H1 (cell line): Measurements from ENCODE around the gene STK32C. TPM values are rescaled to one million over a fixed set of nuclear protein-coding genes. Genes with fewer than 3 reads are reported as not detected.

Source experiments
- CTCF ChIA-PET: fragments of 300-600 bp; sonication (Branson Sonifier 250); formaldehyde crosslinking; loops from one replicate; lab custom pipeline; 2021; ENCODE audit not compliant: partially characterized antibody; lab: Charles Lee
- POLR2A ChIA-PET: fragments of 300-600 bp; sonication (Branson Sonifier 250); formaldehyde crosslinking; loops from one replicate; lab custom pipeline; 2021; ENCODE audit warnings: inconsistent platforms; ENCODE audit not compliant: partially characterized antibody; lab: Charles Lee
- DNase-seq, 2 experiments: peaks; one replicate each; pipeline versions ENCODE4 v3.0.0 to v3.0.0-alpha.2; 2010 to 2022; ENCODE audit warnings: low spot score in 2 of 2, low read depth in 1 of 2, mixed read lengths in 1 of 2
- FAIRE-seq: peaks from 2 replicates; lab custom pipeline; 2011; peaks lifted over from hg19 to GRCh38; lab: Jason Lieb, UNC
- H2AFZ ChIP-seq: 2 replicates; pipeline ENCODE4 v1.8.1; 2012; ENCODE audit warnings: low read length, inconsistent platforms
- H2AK5ac ChIP-seq: 2 replicates; pipeline ENCODE4 v1.6.1; 2013; ENCODE audit warnings: low read depth, low read length
- H2BK120ac ChIP-seq: replicated peaks from 2 replicates; pipeline ENCODE3; 2013; ENCODE audit warnings: low read depth, low read length, inconsistent platforms
- H2BK12ac ChIP-seq: 2 replicates; pipeline ENCODE4 v1.6.1; 2013; ENCODE audit warnings: low read depth, low read length
- H2BK15ac ChIP-seq: 2 replicates; pipeline ENCODE4 v1.6.1; 2013; ENCODE audit warnings: low read length
- H2BK20ac ChIP-seq: 2 replicates; pipeline ENCODE4 v1.6.1; 2013; ENCODE audit warnings: low read length
- H2BK5ac ChIP-seq: 2 replicates; pipeline ENCODE4 v1.6.1; 2013; ENCODE audit warnings: low read depth, low read length
- H3K14ac ChIP-seq: 2 replicates; pipeline ENCODE4 v1.6.1; 2013; ENCODE audit warnings: inconsistent platforms; ENCODE audit not compliant: insufficient read length
- H3K18ac ChIP-seq: 2 replicates; pipeline ENCODE4 v1.6.1; 2013; ENCODE audit warnings: low read length; ENCODE audit errors: extremely low read depth
- H3K23ac ChIP-seq: 2 replicates; pipeline ENCODE4 v1.6.1; 2013; ENCODE audit warnings: inconsistent platforms; ENCODE audit not compliant: insufficient read length
- H3K23me2 ChIP-seq: 2 replicates; pipeline ENCODE4 v1.6.1; 2013; ENCODE audit warnings: low read depth, low read length
- H3K27ac ChIP-seq: 2 replicates; pipeline ENCODE4 v1.6.1; 2011; ENCODE audit warnings: low read depth, low read length, inconsistent platforms
- H3K27me3 ChIP-seq, 4 experiments: replicated peaks in 1 of 4; 1 replicate in 1 of 4; 2 replicates in 3 of 4; pipeline versions ENCODE4 v1.6.1 to v1.8.1; 2011 to 2013; ENCODE audit warnings: low read length in 3 of 4, mild to moderate bottlenecking in 3 of 4, inconsistent platforms in 2 of 4, mixed read lengths in 2 of 4, moderate library complexity in 1 of 4; ENCODE audit not compliant: control insufficient read depth in 3 of 4, insufficient read depth in 3 of 4; ENCODE audit errors: extremely low read depth in 1 of 4
- H3K36me3 ChIP-seq, 4 experiments: 2 replicates each; pipeline versions ENCODE4 v1.6.1 to v1.8.1; 2011 to 2013; ENCODE audit warnings: mild to moderate bottlenecking in 4 of 4, low read length in 3 of 4, moderate library complexity in 2 of 4, control low read depth in 1 of 4, inconsistent platforms in 1 of 4; ENCODE audit not compliant: insufficient read depth in 4 of 4, control insufficient read depth in 2 of 4
- H3K4ac ChIP-seq: replicated peaks from 2 replicates; pipeline ENCODE3; 2013; ENCODE audit warnings: low read length, low read depth, mixed read lengths, inconsistent platforms; ENCODE audit not compliant: insufficient read length
- H3K4me1 ChIP-seq, 4 experiments: replicated peaks in 1 of 4; 1 replicate in 1 of 4; 2 replicates in 3 of 4; pipeline versions ENCODE4 v1.6.1 to v1.8.1; 2011 to 2013; ENCODE audit warnings: low read length in 3 of 4, inconsistent platforms in 2 of 4, mixed read lengths in 1 of 4; ENCODE audit not compliant: insufficient read depth in 4 of 4, control insufficient read depth in 3 of 4
- H3K4me2 ChIP-seq, 2 experiments: 2 replicates each; pipeline versions ENCODE4 v1.6.1 to v1.8.1; 2011 to 2013; ENCODE audit warnings: low read depth in 2 of 2, low read length in 2 of 2, control low read depth in 1 of 2, inconsistent platforms in 1 of 2, mild to moderate bottlenecking in 1 of 2; ENCODE audit not compliant: insufficient read depth in 1 of 2
- H3K4me3 ChIP-seq, 4 experiments: fragments of 200-600, 300-600 bp in 1 of 4; sonication (generic), shearing (Covaris generic), sonication (Bioruptor Twin) in 1 of 4; 2 replicates each; pipeline versions ENCODE4 v1.5.1 to v1.8.1; 2011 to 2016; ENCODE audit warnings: low read length in 4 of 4, low read depth in 3 of 4, control low read depth in 2 of 4, inconsistent platforms in 2 of 4, mild to moderate bottlenecking in 2 of 4, mixed read lengths in 1 of 4, moderate library complexity in 1 of 4; ENCODE audit not compliant: insufficient read depth in 2 of 4; ENCODE audit errors: extremely low read depth in 1 of 4
- H3K56ac ChIP-seq: replicated peaks from 2 replicates; pipeline ENCODE3; 2013; ENCODE audit warnings: low read depth, mild to moderate bottlenecking, mixed read lengths, low read length, inconsistent platforms; ENCODE audit not compliant: insufficient read length
- H3K79me1 ChIP-seq: 2 replicates; pipeline ENCODE4 v1.6.1; 2013; ENCODE audit warnings: low read depth, low read length, control low read depth
- H3K79me2 ChIP-seq, 2 experiments: 2 replicates each; pipeline versions ENCODE4 v1.6.1 to v1.8.1; 2012 to 2013; ENCODE audit warnings: low read length in 2 of 2, mild to moderate bottlenecking in 2 of 2, inconsistent platforms in 1 of 2; ENCODE audit not compliant: insufficient read depth in 2 of 2, control insufficient read depth in 1 of 2
- H3K9ac ChIP-seq, 4 experiments: replicated peaks in 1 of 4; 1 replicate in 1 of 4; 2 replicates in 3 of 4; pipeline versions ENCODE4 v1.6.1 to v1.8.1; 2011 to 2013; ENCODE audit warnings: low read depth in 3 of 4, low read length in 3 of 4, control low read depth in 2 of 4, mild to moderate bottlenecking in 2 of 4, moderate library complexity in 2 of 4, inconsistent platforms in 1 of 4; ENCODE audit errors: extremely low read depth in 1 of 4
- H3K9me3 ChIP-seq, 2 experiments: 2 replicates each; pipeline versions ENCODE4 v1.6.1 to v1.8.1; 2012 to 2013; ENCODE audit warnings: mild to moderate bottlenecking in 2 of 2, moderate library complexity in 2 of 2, control low read depth in 1 of 2, inconsistent platforms in 1 of 2, low read depth in 1 of 2, low read length in 1 of 2, mixed read lengths in 1 of 2; ENCODE audit not compliant: insufficient read depth in 2 of 2
- H4K20me1 ChIP-seq, 2 experiments: replicated peaks in 1 of 2; 2 replicates each; pipeline versions ENCODE3 to v1.8.1; 2011 to 2013; ENCODE audit warnings: inconsistent platforms in 2 of 2, low read length in 2 of 2, mild to moderate bottlenecking in 1 of 2; ENCODE audit not compliant: insufficient read depth in 2 of 2, control insufficient read depth in 1 of 2
- H4K5ac ChIP-seq: 2 replicates; pipeline ENCODE4 v1.6.1; 2013; ENCODE audit warnings: low read length, low read depth, mixed read lengths, inconsistent platforms; ENCODE audit not compliant: insufficient read length
- H4K8ac ChIP-seq: 2 replicates; pipeline ENCODE4 v1.8.0; 2013; ENCODE audit warnings: mild to moderate bottlenecking, moderate library complexity, low read length, inconsistent platforms; ENCODE audit not compliant: insufficient read depth; ENCODE audit errors: extremely low read depth
- H4K91ac ChIP-seq: replicated peaks from 2 replicates; pipeline ENCODE3; 2013; ENCODE audit warnings: low read length, mixed read lengths, inconsistent platforms; ENCODE audit not compliant: insufficient read length
- CBX8 ChIP-seq: fragments of 300-800, 300-1000 bp; sonication (generic); IDR thresholded peaks from 2 replicates; pipeline ENCODE4 v1.7.1; 2016; ENCODE audit warnings: low read depth, low read length, borderline replicate concordance
- CEBPB ChIP-seq: IDR thresholded peaks from 2 replicates; pipeline ENCODE4 v1.6.1; 2012; ENCODE audit warnings: low read depth, low read length
- NANOG ChIP-seq: IDR thresholded peaks from 2 replicates; pipeline ENCODE4 v1.6.1; 2011; ENCODE audit warnings: low read length, low read depth, mild to moderate bottlenecking, inconsistent platforms; ENCODE audit not compliant: insufficient read depth, poor library complexity, severe bottlenecking
- RBBP5 ChIP-seq: IDR thresholded peaks from 2 replicates; pipeline ENCODE4 v1.7.1; 2012; ENCODE audit warnings: low read depth, mild to moderate bottlenecking, inconsistent platforms, low read length, moderate library complexity, borderline replicate concordance
- RNF2 ChIP-seq: fragments of 200-900, 300-1000 bp; sonication (generic); IDR thresholded peaks from 2 replicates; pipeline ENCODE4 v1.7.1; 2016; ENCODE audit warnings: borderline replicate concordance, low read depth, mild to moderate bottlenecking, antibody characterized with exemption, low read length; ENCODE audit not compliant: poor library complexity, severe bottlenecking; ENCODE audit errors: missing control alignments
- YY1 ChIP-seq: IDR thresholded peaks from 2 replicates; pipeline ENCODE4 v1.6.1; 2011; ENCODE audit warnings: low read depth, mild to moderate bottlenecking, low read length
- WGBS, 2 experiments: shearing (Covaris generic) in 1 of 2; methylation state at CpG; one replicate each; pipeline versions ENCODE4 v1.1.6 to v1.1.7; 2013 to 2015; ENCODE audit warnings: low lambda C conversion rate in 2 of 2, mixed read lengths in 2 of 2, inconsistent platforms in 1 of 2, low coverage in 1 of 2, missing lambda C conversion rate in 1 of 2; ENCODE audit not compliant: insufficient replicate concordance in 2 of 2, insufficient coverage in 1 of 2, insufficient read length in 1 of 2; ENCODE audit errors: extremely low coverage in 1 of 2, missing lambda C conversion rate in 1 of 2; 5-methylcytosine and 5-hydroxymethylcytosine counted together
- polyA plus RNA-seq, 7 experiments: library from polyadenylated mRNA; depleted of rRNA in 3 of 7; stranded (reverse) in 5 of 7; unstranded in 2 of 7; fragments of >200 nt in 5 of 7; fragments of 200-250 nt in 2 of 7; gene quantifications; 1 replicate in 5 of 7; 2 replicates in 1 of 7; 4 replicates in 1 of 7; pipeline versions ENCODE4 v1.2.1 to v1.2.3, GENCODE V29; 2011 to 2013; ENCODE audit warnings: missing spikeins in 2 of 7, mixed read lengths in 2 of 7
- total RNA-seq: library from RNA; stranded (reverse); fragmentation: NEBNext Ultra II Directional; extraction: Animal tissue kit (Norgen Biotek cat#: 25700); gene quantifications from 2 replicates; pipeline ENCODE4 v1.2.1, GENCODE V29; 2021

Gene STK32C
- total and polyA plus RNA-seq, 2 of the 8 experiments (the other 6 are each of a cell fraction or from before 2014, with no cell fraction given), result 10.6 to 15.6 TPM

DNA sequence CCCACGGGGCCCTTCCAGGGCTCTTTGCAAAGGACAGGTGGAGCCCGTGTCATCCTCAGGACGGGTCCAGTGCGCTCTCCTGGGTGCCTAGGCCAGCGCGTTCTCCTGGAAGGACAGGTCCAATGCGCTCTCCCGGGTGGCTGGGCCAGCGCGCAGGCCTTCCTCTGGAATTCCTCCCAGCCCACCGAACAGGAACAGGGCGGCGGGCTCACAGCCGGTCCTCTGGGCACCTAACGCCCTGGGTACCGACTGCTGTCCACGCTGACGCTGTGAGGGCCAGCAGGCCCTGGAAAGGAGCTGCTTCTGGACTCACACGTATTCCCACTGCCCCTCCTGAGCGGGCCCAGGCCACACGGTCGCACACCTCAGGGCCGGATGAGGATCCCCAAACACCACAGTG is 49.3 kb downstream of the STK32C start:
- Histone ChIP-seq H3K9ac (no peak overlapping the region), H4K20me1 (no peaks in the 10 kb centered on the region), H3K18ac (no peak overlapping the region), H2BK120ac (no peak overlapping the region), H3K27ac (no peak overlapping the region), H3K9me3 (no peaks in the 10 kb centered on the region), H2AFZ (no peak overlapping the region), H2BK12ac (no peak overlapping the region), H3K4me1 (peaks cover 0 to 3% (median under 1%) of the 10 kb centered on the region in 4 experiments; a peak in 2 of 7 replicates), H3K36me3 (no peaks in the 10 kb centered on the region), H2BK20ac (no peak overlapping the region), H3K4me3 (no peak overlapping the region), H3K27me3 (no peaks in the 10 kb centered on the region; a peak in 1 of 7 replicates), H3K14ac (no peak overlapping the region), H4K8ac (no peak overlapping the region), H4K5ac (no peak overlapping the region), H3K79me1 (no peaks in the 10 kb centered on the region), H3K79me2 (no peaks in the 10 kb centered on the region), H3K4me2 (no peak overlapping the region), H4K91ac (no peak overlapping the region), H2BK15ac (no peak overlapping the region), H3K23ac (no peak overlapping the region), H3K4ac (no peak overlapping the region), H2BK5ac (no peak overlapping the region), H3K23me2 (no peaks in the 10 kb centered on the region), H3K56ac (no peak overlapping the region), H2AK5ac (no peak overlapping the region)
- FAIRE-seq, result no peak
- TF ChIP-seq RNF2 (no peak), CEBPB (no peak), RBBP5 (no peak), CBX8 (no peak), NANOG (no peak), YY1 (no peak)
- POLR2A ChIA-PET, result no interaction called here
- WGBS, 2 experiments, result 90% methylated on average over 20 of the region's 23 CpGs; no CpG with 5 or more reads in 1 of the 2 experiments
- DNase-seq, result no peak
- CTCF ChIA-PET, result interaction anchor here (1.2 kb wide), 1 partner anchor 11 kb away, joined by 4 read pairs; no protein-coding TSS in a partner anchor
